ENCODE results near the gene HNRNPA1. TPM values are rescaled to one million over a fixed set of nuclear protein-coding genes. Genes with fewer than 3 reads are reported as not detected.

Gene HNRNPA1
- total and polyA plus RNA-seq, 9 of the 15 experiments (the other 6 are each of a cell fraction or from before 2014, with no cell fraction given): 1,166 to 2,703 (median 1,815) TPM

DNA sequence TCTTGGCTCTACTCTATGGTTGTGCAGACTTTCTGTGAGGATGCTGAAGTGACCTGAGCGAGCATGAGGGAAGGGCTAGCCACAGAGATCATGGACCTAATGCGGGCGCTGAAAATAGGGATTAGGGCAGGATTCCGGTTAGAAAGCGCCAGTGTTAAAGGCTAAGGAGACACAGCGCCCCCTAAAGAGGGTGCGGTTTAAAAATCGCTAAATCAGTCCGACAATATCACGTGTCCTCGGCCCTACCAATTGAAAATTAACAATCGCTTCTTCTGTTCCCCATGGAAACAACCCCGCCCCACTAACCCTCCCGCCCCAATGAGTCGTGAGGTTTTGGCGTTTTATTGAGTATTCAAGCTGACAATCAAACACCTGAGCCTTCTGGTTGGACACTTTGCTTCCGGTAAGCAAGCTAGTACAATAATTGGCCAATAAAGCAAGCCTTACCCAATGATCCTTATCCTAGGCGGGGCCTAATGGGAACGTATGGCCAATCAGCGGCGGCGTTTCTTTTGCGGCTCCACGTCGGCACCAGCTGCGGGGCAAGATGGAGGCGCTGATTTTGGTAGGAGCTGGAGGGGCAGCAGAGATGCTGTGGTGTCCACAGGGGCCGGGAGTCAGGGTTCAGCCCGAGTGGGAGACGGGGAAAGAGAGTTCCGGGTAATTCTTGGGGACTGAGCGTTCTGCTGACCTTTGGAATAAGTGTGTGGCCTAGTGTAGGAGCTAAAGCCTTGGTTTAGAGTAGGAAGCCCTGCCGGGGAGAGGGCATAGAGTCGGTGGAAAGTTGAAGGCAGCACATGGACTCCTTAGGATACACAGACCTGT lies 44.3 kb downstream of the HNRNPA1 start, which contains the start of gene COPZ1 (continued):
- TF ChIP-seq SIX5 (IDR thresholded peaks at IDR 0.05; ENCODE audit: borderline replicate concordance in 1 of 2, insufficient read depth in 1 of 2, low read depth in 1 of 2, low read length in 2 of 2) (no peak), TEAD4 (IDR thresholded peaks at IDR 0.05; ENCODE audit: low read length) (peak; percentile 13; the same call in 1 of the 2 replicates), TEAD4 (CRISPR knock-in tag; IDR thresholded peaks at IDR 0.05; ENCODE audit: borderline replicate concordance) (no peak), TARDBP (IDR thresholded peaks at IDR 0.05) (no peak), HINFP (tag; conservative IDR thresholded peaks at IDR 0.05; ENCODE audit: low read depth) (no peak), ZNF133 (CRISPR knock-in tag; IDR thresholded peaks at IDR 0.05) (no peak), POLR2B (IDR thresholded peaks at IDR 0.05; ENCODE audit: low read depth, partially characterized antibody) (peak; percentile 93), CXXC5 (CRISPR knock-in tag; IDR thresholded peaks at IDR 0.05) (peak; percentile 73), KAT2B (IDR thresholded peaks at IDR 0.05; ENCODE audit: low read depth, low read length) (no peak), E2F3 (CRISPR knock-in tag; IDR thresholded peaks at IDR 0.05) (0 out of 2 replicates have a peak, but pooled peaks have one; percentile 19), TCF3 (CRISPR knock-in tag; IDR thresholded peaks at IDR 0.05) (peak; percentile 38), PTBP1 (IDR thresholded peaks at IDR 0.05; ENCODE audit: low read depth, low read length) (no peak), NCOA4 (IDR thresholded peaks at IDR 0.05; ENCODE audit: partially characterized antibody) (no peak), ZBTB8A (IDR thresholded peaks at IDR 0.05; ENCODE audit: partially characterized antibody) (no peak), DNMT1 (IDR thresholded peaks at IDR 0.05) (no peak), SUPT5H (IDR thresholded peaks at IDR 0.05) (peak; percentile 95), NR2C1 (IDR thresholded peaks at IDR 0.05) (peak; percentile 21; the same call in 1 of the 2 replicates), NR2C1 (tag; IDR thresholded peaks at IDR 0.05) (peak; percentile 61), TRIM25 (IDR thresholded peaks at IDR 0.05; ENCODE audit: borderline replicate concordance) (no peak; the same call in 1 of the 2 replicates), ZNF174 (CRISPR knock-in tag; IDR thresholded peaks at IDR 0.05) (peak; percentile 71; the same call in 1 of the 2 replicates), SMC3 (conservative IDR thresholded peaks at IDR 0.05; ENCODE audit: insufficient read depth, low read depth, low read length) (peak; percentile 34; the same call in 1 of the 2 replicates), KDM1A (IDR thresholded peaks at IDR 0.05) (no peak), JUND (IDR thresholded peaks at IDR 0.05; ENCODE audit: borderline replicate concordance, low read depth, low read length) (peak; percentile 43), JUND (tag; IDR thresholded peaks at IDR 0.05; ENCODE audit: borderline replicate concordance, low read depth, low read length) (no peak), THAP7 (CRISPR knock-in tag; IDR thresholded peaks at IDR 0.05) (no peak), ZBTB7A (IDR thresholded peaks at IDR 0.05; ENCODE audit: borderline replicate concordance, control insufficient read depth, low read depth, low read length) (no peak), ZNF134 (CRISPR knock-in tag; conservative IDR thresholded peaks at IDR 0.05) (no peak)

Data from K562 (cell line).